ENCODE results near the gene DNAH3.

GRCh38 chr16:20897253-20897897, 253.3 kb downstream of the DNAH3 start:
- TF ChIP-seq EZH2 (IDR thresholded peaks at IDR 0.05) (no peak), POLR2AphosphoS5 (IDR thresholded peaks at IDR 0.05; ENCODE audit: borderline replicate concordance, low read depth, low read length) (no peak), FOXP2 (optimal IDR thresholded peaks at IDR 0.05; ENCODE audit: control extremely low read depth, extremely low read length, insufficient read depth) (no peak)

All from SK-N-MC (cell line).